GM12892 (cell line): ENCODE data around the gene ARMC10.
"Not testable (repeated sequence)": the region's sequence is repeated elsewhere in the genome, so short reads cannot be mapped to it uniquely, and the experiment has no call there.

Experiments
- POLR2A ChIP-seq: IDR thresholded peaks from 2 replicates; pipeline ENCODE4 v1.6.1; 2011; ENCODE audit warnings: low read depth, low read length, control low read depth
- POLR2AphosphoS5 ChIP-seq: IDR thresholded peaks from 2 replicates; pipeline ENCODE4 v1.6.1; 2011; ENCODE audit warnings: low read depth, low read length, control low read depth
- TAF1 ChIP-seq: IDR thresholded peaks from 2 replicates; pipeline ENCODE4 v1.6.1; 2011; ENCODE audit warnings: low read depth, mild to moderate bottlenecking, control low read depth, low read length, borderline replicate concordance

DNA sequence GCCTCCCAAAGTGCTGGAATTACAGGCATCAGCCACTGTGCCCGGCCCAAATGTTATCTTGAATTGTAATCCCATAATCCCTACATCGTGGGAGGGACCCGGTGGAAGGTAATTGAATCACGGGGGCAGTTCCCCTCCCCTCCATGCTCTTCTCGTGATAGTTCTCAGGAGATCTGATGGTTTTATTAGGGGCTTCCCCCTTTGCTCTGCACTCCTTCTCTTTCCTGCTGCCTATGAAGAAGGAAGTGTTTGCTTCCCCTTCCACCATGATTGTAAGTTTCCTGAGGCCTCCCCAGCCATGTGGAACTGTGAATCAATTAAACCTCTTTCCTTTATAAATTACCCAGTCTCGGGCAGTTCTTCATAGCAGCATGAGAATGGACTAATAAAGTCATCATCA lies 3.3 kb downstream of the ARMC10 start:
- not testable (repeated sequence) for TF ChIP-seq TAF1, POLR2A, POLR2AphosphoS5
